ENCODE data around the gene ATP6V1C2.
A peak's percentile ranks its signal among the peaks of the same experiment; 100 is the strongest.

ATP6V1C2 gene

GRCh38 chr2:10688921-10689807 is 32.3 kb upstream of the ATP6V1C2 start:
- Histone ChIP-seq H3K27me3 (ENCODE audit: control insufficient read depth, low read length) (no peaks in the 10 kb centered on the region), H3K4me3 (ENCODE audit: low read length) (peak overlapping the region; percentile 98), H3K4me1 (ENCODE audit: control insufficient read depth, low read length) (peaks cover 38% of the 10 kb centered on the region), H3F3A (ENCODE audit: control insufficient read depth, insufficient read depth) (no peaks in the 10 kb centered on the region), H3K36me3 (ENCODE audit: control insufficient read depth, low read length) (peaks cover 40% of the 10 kb centered on the region), H3K9me3 (ENCODE audit: control insufficient read depth, insufficient read depth, low read length) (no peaks in the 10 kb centered on the region), H3K4me2 (ENCODE audit: low read length) (peak overlapping the region; percentile 91), H3K79me2 (ENCODE audit: control insufficient read depth, low read length) (peaks cover 71% of the 10 kb centered on the region), H3K27ac (ENCODE audit: low read depth, low read length) (peak overlapping the region; percentile 45), H3K9me2 (replicated peaks; ENCODE audit: control insufficient read depth, low read length) (no peaks in the 10 kb centered on the region), H4K20me1 (ENCODE audit: control insufficient read depth, insufficient read depth, low read depth, low read length) (peaks cover 17% of the 10 kb centered on the region)
- TF ChIP-seq CTCF (IDR thresholded peaks at IDR 0.05; ENCODE audit: low read depth, low read length, poor library complexity, severe bottlenecking) (no peak), EZH2phosphoT487 (IDR thresholded peaks at IDR 0.05; ENCODE audit: borderline replicate concordance, low read length) (no peak)

GRCh38 chr2:10691521-10691920 is 29.9 kb upstream of the ATP6V1C2 start:
- no peak overlapping the region for H3K4me3 ChIP-seq (ENCODE audit: low read length)
- no peaks in the 10 kb centered on the region for H3K27me3 ChIP-seq (ENCODE audit: control insufficient read depth, low read length)
- H3K27ac ChIP-seq (ENCODE audit: low read depth, low read length) = no peak overlapping the region
- no peaks in the 10 kb centered on the region for H3F3A ChIP-seq (ENCODE audit: control insufficient read depth, insufficient read depth)
- peak overlapping the region; percentile 4; the same call in 1 of the 2 replicates for H3K4me2 ChIP-seq (ENCODE audit: low read length)
- H3K79me2 ChIP-seq (ENCODE audit: control insufficient read depth, low read length) = peaks cover 48% of the 10 kb centered on the region
- no peaks in the 10 kb centered on the region for H3K9me3 ChIP-seq (ENCODE audit: control insufficient read depth, insufficient read depth, low read length)
- peaks cover 37% of the 10 kb centered on the region for H3K4me1 ChIP-seq (ENCODE audit: control insufficient read depth, low read length)
- H3K9me2 ChIP-seq (replicated peaks; ENCODE audit: control insufficient read depth, low read length) = no peaks in the 10 kb centered on the region
- peaks cover 25% of the 10 kb centered on the region for H3K36me3 ChIP-seq (ENCODE audit: control insufficient read depth, low read length)
- TF ChIP-seq EZH2phosphoT487 (IDR thresholded peaks at IDR 0.05; ENCODE audit: borderline replicate concordance, low read length) (no peak), CTCF (IDR thresholded peaks at IDR 0.05; ENCODE audit: low read depth, low read length, poor library complexity, severe bottlenecking) (no peak)
- peaks cover 14% of the 10 kb centered on the region for H4K20me1 ChIP-seq (ENCODE audit: control insufficient read depth, insufficient read depth, low read depth, low read length)

GRCh38 chr2:10700078-10700803 is 21.2 kb upstream of the ATP6V1C2 start:
- Histone ChIP-seq H3K9me2 (replicated peaks; ENCODE audit: control insufficient read depth, low read length) (no peaks in the 10 kb centered on the region), H3K27ac (ENCODE audit: low read depth, low read length) (no peak overlapping the region), H3K79me2 (ENCODE audit: control insufficient read depth, low read length) (no peaks in the 10 kb centered on the region), H3K4me3 (ENCODE audit: low read length) (no peak overlapping the region), H3K36me3 (ENCODE audit: control insufficient read depth, low read length) (no peaks in the 10 kb centered on the region), H3F3A (ENCODE audit: control insufficient read depth, insufficient read depth) (no peaks in the 10 kb centered on the region), H3K4me1 (ENCODE audit: control insufficient read depth, low read length) (no peaks in the 10 kb centered on the region), H3K27me3 (ENCODE audit: control insufficient read depth, low read length) (no peaks in the 10 kb centered on the region), H3K9me3 (ENCODE audit: control insufficient read depth, insufficient read depth, low read length) (no peaks in the 10 kb centered on the region), H4K20me1 (ENCODE audit: control insufficient read depth, insufficient read depth, low read depth, low read length) (no peaks in the 10 kb centered on the region), H3K4me2 (ENCODE audit: low read length) (no peak overlapping the region)
- TF ChIP-seq CTCF (IDR thresholded peaks at IDR 0.05; ENCODE audit: low read depth, low read length, poor library complexity, severe bottlenecking) (no peak), EZH2phosphoT487 (IDR thresholded peaks at IDR 0.05; ENCODE audit: borderline replicate concordance, low read length) (no peak)

All from DOHH2 (cell line).